Inflammatory macrophage treated with lipopolysaccharide for 1 hour (primary cell): ENCODE data around the gene OR5AR1.
"Not testable (repeated sequence)": the region's sequence is repeated elsewhere in the genome, so short reads cannot be mapped to it uniquely, and the experiment has no call there.

ENCODE experiments used
- DNase-seq, 2 donors: peaks; one replicate each; pipeline ENCODE4 v3.0.0-alpha.2; 2020 to 2022

Gene OR5AR1

GRCh38 chr11:56663386-56663785, at the start of gene OR5AR1:
Gene OR5AR1 (plus strand): TSS chr11:56663686. CDS start chr11:56663686, 0 bp downstream.
- no peak for DNase-seq

- DNase-seq: peak; percentile 41 to 64
These were observed 38.8 kb upstream of the OR5AR1 start for GRCh38 chr11:56624661-56625110.

- DNase-seq: no peak
These were observed 37.5 kb upstream of the OR5AR1 start for GRCh38 chr11:56625946-56626345.

- DNase-seq: no peak
These were observed 31.2 kb upstream of the OR5AR1 start for GRCh38 chr11:56632329-56632728.

GRCh38 chr11:56636861-56637260, 26.6 kb upstream of the OR5AR1 start:
- DNase-seq: no peak

- no peak for DNase-seq
These were observed 26.0 kb upstream of the OR5AR1 start for GRCh38 chr11:56637500-56637899.

GRCh38 chr11:56642339-56642738, 21.1 kb upstream of the OR5AR1 start, which contains the start of gene OR5AP2:
Gene OR5AP2 (minus strand): TSS chr11:56642439. CDS start chr11:56642439, 0 bp downstream.
- no peak for DNase-seq

GRCh38 chr11:56659755-56660154, 3.7 kb upstream of the OR5AR1 start:
- DNase-seq: no peak

GRCh38 chr11:56670984-56671383, 7.5 kb downstream of the OR5AR1 start:
- no peak for DNase-seq

- no peak for DNase-seq
These were observed 25.1 kb downstream of the OR5AR1 start for GRCh38 chr11:56688554-56689100.

GRCh38 chr11:56691179-56691578, 27.7 kb downstream of the OR5AR1 start:
- DNase-seq: not testable (repeated sequence)

- no peak for DNase-seq
These were observed 29.9 kb downstream of the OR5AR1 start for GRCh38 chr11:56693428-56693827.

- no peak for DNase-seq
These were observed 35.3 kb downstream of the OR5AR1 start, which contains the start of gene OR9G1 for GRCh38 chr11:56698795-56699194. Gene OR9G1 (plus strand): TSS chr11:56699095. CDS start chr11:56700388, 1,293 bp downstream.

GRCh38 chr11:56700242-56700913, 36.9 kb downstream of the OR5AR1 start:
- no peak for DNase-seq

- DNase-seq: no peak
These were observed 37.5 kb downstream of the OR5AR1 start for GRCh38 chr11:56700914-56701485.

GRCh38 chr11:56705784-56706396, 42.4 kb downstream of the OR5AR1 start:
- DNase-seq: no peak

- DNase-seq: no peak
These were observed 43.0 kb downstream of the OR5AR1 start for GRCh38 chr11:56706486-56706885.

- no peak for DNase-seq
These were observed 50.7 kb downstream of the OR5AR1 start for GRCh38 chr11:56714206-56714605.
